Liver (tissue), 9 donors: ENCODE measurements around the gene TAF11L13. TPM values are rescaled to one million over a fixed set of nuclear protein-coding genes. Genes with fewer than 3 reads are reported as not detected.

Experiments used
- DNase-seq: peaks from one replicate; pipeline ENCODE4 v3.0.0-alpha.2; 2017; ENCODE audit warnings: low spot score
- H3K27ac ChIP-seq, 2 donors: one replicate each; pipeline ENCODE4 v1.7.0; 2013; ENCODE audit warnings: inconsistent platforms in 2 of 2, low read length in 2 of 2, control low read depth in 1 of 2, low read depth in 1 of 2, mild to moderate bottlenecking in 1 of 2
- H3K27me3 ChIP-seq, 4 donors: one replicate each; pipeline versions ENCODE4 v1.6.1 to v1.7.0; 2013; ENCODE audit warnings: low read length in 3 of 4, inconsistent platforms in 1 of 4, mild to moderate bottlenecking in 1 of 4, moderate library complexity in 1 of 4; ENCODE audit not compliant: control insufficient read depth in 4 of 4, insufficient read depth in 4 of 4
- H3K36me3 ChIP-seq, 4 donors: one replicate each; pipeline versions ENCODE4 v1.6.1 to v1.7.0; 2013; ENCODE audit warnings: low read length in 3 of 4, mild to moderate bottlenecking in 3 of 4, low read depth in 1 of 4, moderate library complexity in 1 of 4; ENCODE audit not compliant: control insufficient read depth in 4 of 4, insufficient read depth in 3 of 4
- H3K4me1 ChIP-seq, 4 donors: one replicate each; pipeline versions ENCODE4 v1.6.1 to v1.7.0; 2013; ENCODE audit warnings: low read length in 3 of 4, mild to moderate bottlenecking in 3 of 4, moderate library complexity in 1 of 4; ENCODE audit not compliant: control insufficient read depth in 4 of 4, insufficient read depth in 4 of 4
- H3K4me3 ChIP-seq, 3 donors: one replicate each; pipeline versions ENCODE4 v1.6.1 to v1.7.0; 2013; ENCODE audit warnings: low read length in 3 of 3, control low read depth in 1 of 3, low read depth in 1 of 3, mild to moderate bottlenecking in 1 of 3
- H3K9ac ChIP-seq, 2 donors: one replicate each; pipeline ENCODE4 v1.7.0; 2013; ENCODE audit warnings: low read length in 2 of 2, mild to moderate bottlenecking in 2 of 2, moderate library complexity in 2 of 2, control low read depth in 1 of 2, low read depth in 1 of 2
- H3K9me3 ChIP-seq, 4 donors: one replicate each; pipeline versions ENCODE4 v1.6.1 to v1.7.0; 2013; ENCODE audit warnings: low read length in 3 of 4; ENCODE audit not compliant: control insufficient read depth in 4 of 4
- EGR1 ChIP-seq, 2 donors: IDR thresholded peaks; 2 replicates each; pipeline ENCODE4 v1.6.1; 2016 to 2018; ENCODE audit warnings: antibody characterized with exemption in 2 of 2, low read depth in 2 of 2
- FOXA1 ChIP-seq: IDR thresholded peaks from 2 replicates; pipeline ENCODE4 v1.6.1; 2016; ENCODE audit warnings: antibody characterized with exemption
- FOXA2 ChIP-seq: IDR thresholded peaks from 2 replicates; pipeline ENCODE4 v1.6.1; 2016; ENCODE audit warnings: antibody characterized with exemption
- GABPA ChIP-seq, 2 donors: IDR thresholded peaks in 1 of 2; conservative IDR thresholded peaks in 1 of 2; 2 replicates each; pipeline ENCODE4 v1.6.1; 2016; ENCODE audit warnings: antibody characterized with exemption in 2 of 2, mild to moderate bottlenecking in 1 of 2, moderate library complexity in 1 of 2
- HNF4A ChIP-seq, 2 donors: conservative IDR thresholded peaks; 2 replicates each; pipeline ENCODE4 v1.6.1; 2016; ENCODE audit warnings: antibody characterized with exemption in 2 of 2, mild to moderate bottlenecking in 2 of 2
- HNF4G ChIP-seq: IDR thresholded peaks from 2 replicates; pipeline ENCODE4 v1.6.1; 2016; ENCODE audit warnings: antibody characterized with exemption
- JUND ChIP-seq, 2 donors: IDR thresholded peaks; 2 replicates each; pipeline ENCODE4 v1.6.1; 2016; ENCODE audit warnings: antibody characterized with exemption in 2 of 2
- NR2F2 ChIP-seq: IDR thresholded peaks from 2 replicates; pipeline ENCODE4 v1.6.1; 2016; ENCODE audit warnings: antibody characterized with exemption
- RAD21 ChIP-seq, 2 donors: IDR thresholded peaks; 2 replicates each; pipeline ENCODE4 v1.6.1; 2016; ENCODE audit warnings: antibody characterized with exemption in 2 of 2, mild to moderate bottlenecking in 2 of 2
- RXRA ChIP-seq, 2 donors: IDR thresholded peaks; 2 replicates each; pipeline ENCODE4 v1.6.1; 2017 to 2018; ENCODE audit warnings: antibody characterized with exemption in 2 of 2, mild to moderate bottlenecking in 1 of 2
- SP1 ChIP-seq: IDR thresholded peaks from 2 replicates; pipeline ENCODE4 v1.6.1; 2018; ENCODE audit warnings: antibody characterized with exemption, mild to moderate bottlenecking
- TAF1 ChIP-seq: conservative IDR thresholded peaks from 2 replicates; pipeline ENCODE4 v1.6.1; 2016; ENCODE audit warnings: antibody characterized with exemption, mild to moderate bottlenecking
- YY1 ChIP-seq: IDR thresholded peaks from 2 replicates; pipeline ENCODE4 v1.6.1; 2016; ENCODE audit warnings: antibody characterized with exemption, mild to moderate bottlenecking
- WGBS: extraction: QIAGEN DNeasy Blood & Tissue Kit; methylation state at CpG from one replicate; pipeline ENCODE4 v1.1.7; 2013; 5-methylcytosine and 5-hydroxymethylcytosine counted together
- polyA plus RNA-seq, 2 donors: library from polyadenylated mRNA; stranded (reverse) in 1 of 2; unstranded in 1 of 2; fragments of 200-250 nt in 1 of 2; fragments of >200 nt in 1 of 2; fragmentation: Nextera tagmentation in 1 of 2; extraction: Ambion mirVana in 1 of 2; gene quantifications; one replicate each; pipeline versions ENCODE4 v1.2.1 to v1.2.3, GENCODE V29; 2013 to 2015
- total RNA-seq, 2 donors: library from RNA; depleted of rRNA; stranded (reverse); fragments of >200 nt; gene quantifications; one replicate each; pipeline ENCODE4 v1.2.3, GENCODE V29; 2014
- TF ChIP-seq, protein P1 (sequence below): IDR thresholded peaks from 2 replicates; pipeline ENCODE4 v1.6.1; 2016; ENCODE audit warnings: antibody characterized with exemption
- TF ChIP-seq, protein P2 (sequence below): IDR thresholded peaks from 2 replicates; pipeline ENCODE4 v1.6.1; 2016; ENCODE audit warnings: antibody characterized with exemption, mild to moderate bottlenecking
- TF ChIP-seq, protein P3 (sequence below): IDR thresholded peaks from 2 replicates; pipeline ENCODE4 v1.6.1; 2016; ENCODE audit warnings: antibody characterized with exemption
- TF ChIP-seq, protein P4 (sequence below): IDR thresholded peaks from 2 replicates; pipeline ENCODE4 v1.6.1; 2016; ENCODE audit warnings: antibody characterized with exemption
- TF ChIP-seq, protein P5 (sequence below): fragments of 150-350 bp; IDR thresholded peaks from 2 replicates; pipeline ENCODE4 v1.5.1; 2017; ENCODE audit warnings: improper control_type of control experiment, low read depth, low read length; ENCODE audit not compliant: missing input control
- donor health status: healthy.
- donor health status: healthy.
- donor health status: healthy.
- donor health status: healthy.
- donor health status: healthy.

The TAF11L13 gene
- total and polyA plus RNA-seq, 4 donors = not detected

DNA sequence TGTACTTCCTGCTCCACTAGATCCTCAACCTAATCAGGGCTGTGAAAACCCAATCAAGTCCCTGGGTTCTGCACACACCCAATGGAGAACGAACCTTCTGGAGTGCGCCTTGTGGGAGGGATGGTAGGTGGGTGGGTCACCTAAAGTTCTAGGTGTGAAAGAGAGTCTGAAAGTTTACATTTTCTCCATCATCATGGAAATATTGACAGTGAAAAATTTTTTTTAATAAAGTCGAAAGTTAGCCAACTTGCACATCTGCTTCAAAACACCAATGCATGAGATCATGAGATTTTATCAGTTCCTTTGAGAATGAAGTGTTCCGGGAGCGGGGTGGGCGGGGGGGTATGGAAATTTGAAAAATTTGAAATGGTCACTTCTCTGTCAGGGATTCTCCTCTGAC, 24.0 kb downstream of the TAF11L13 start:
- H3K36me3 ChIP-seq = no peaks in the 10 kb centered on the region
- H3K9ac ChIP-seq = no peak overlapping the region
- no peaks in the 10 kb centered on the region for H3K27me3 ChIP-seq
- H3K27ac ChIP-seq = no peak overlapping the region
- WGBS = 66% methylated on average over 6 of the region's 6 CpGs
- H3K4me3 ChIP-seq = no peak overlapping the region
- peaks cover 0 to 2% (median 0%) of the 10 kb centered on the region in 4 donors for H3K9me3 ChIP-seq
- no peaks in the 10 kb centered on the region for H3K4me1 ChIP-seq
- DNase-seq = no peak
- no peak for TF ChIP-seq YY1
- no peak for TF ChIP-seq JUND (IDR thresholded peaks at IDR 0.05)
- TF ChIP-seq, protein P1, sequence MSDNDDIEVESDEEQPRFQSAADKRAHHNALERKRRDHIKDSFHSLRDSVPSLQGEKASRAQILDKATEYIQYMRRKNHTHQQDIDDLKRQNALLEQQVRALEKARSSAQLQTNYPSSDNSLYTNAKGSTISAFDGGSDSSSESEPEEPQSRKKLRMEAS = no peak
- TF ChIP-seq, protein P2, sequence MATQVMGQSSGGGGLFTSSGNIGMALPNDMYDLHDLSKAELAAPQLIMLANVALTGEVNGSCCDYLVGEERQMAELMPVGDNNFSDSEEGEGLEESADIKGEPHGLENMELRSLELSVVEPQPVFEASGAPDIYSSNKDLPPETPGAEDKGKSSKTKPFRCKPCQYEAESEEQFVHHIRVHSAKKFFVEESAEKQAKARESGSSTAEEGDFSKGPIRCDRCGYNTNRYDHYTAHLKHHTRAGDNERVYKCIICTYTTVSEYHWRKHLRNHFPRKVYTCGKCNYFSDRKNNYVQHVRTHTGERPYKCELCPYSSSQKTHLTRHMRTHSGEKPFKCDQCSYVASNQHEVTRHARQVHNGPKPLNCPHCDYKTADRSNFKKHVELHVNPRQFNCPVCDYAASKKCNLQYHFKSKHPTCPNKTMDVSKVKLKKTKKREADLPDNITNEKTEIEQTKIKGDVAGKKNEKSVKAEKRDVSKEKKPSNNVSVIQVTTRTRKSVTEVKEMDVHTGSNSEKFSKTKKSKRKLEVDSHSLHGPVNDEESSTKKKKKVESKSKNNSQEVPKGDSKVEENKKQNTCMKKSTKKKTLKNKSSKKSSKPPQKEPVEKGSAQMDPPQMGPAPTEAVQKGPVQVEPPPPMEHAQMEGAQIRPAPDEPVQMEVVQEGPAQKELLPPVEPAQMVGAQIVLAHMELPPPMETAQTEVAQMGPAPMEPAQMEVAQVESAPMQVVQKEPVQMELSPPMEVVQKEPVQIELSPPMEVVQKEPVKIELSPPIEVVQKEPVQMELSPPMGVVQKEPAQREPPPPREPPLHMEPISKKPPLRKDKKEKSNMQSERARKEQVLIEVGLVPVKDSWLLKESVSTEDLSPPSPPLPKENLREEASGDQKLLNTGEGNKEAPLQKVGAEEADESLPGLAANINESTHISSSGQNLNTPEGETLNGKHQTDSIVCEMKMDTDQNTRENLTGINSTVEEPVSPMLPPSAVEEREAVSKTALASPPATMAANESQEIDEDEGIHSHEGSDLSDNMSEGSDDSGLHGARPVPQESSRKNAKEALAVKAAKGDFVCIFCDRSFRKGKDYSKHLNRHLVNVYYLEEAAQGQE = no peak
- TF ChIP-seq, protein P3, sequence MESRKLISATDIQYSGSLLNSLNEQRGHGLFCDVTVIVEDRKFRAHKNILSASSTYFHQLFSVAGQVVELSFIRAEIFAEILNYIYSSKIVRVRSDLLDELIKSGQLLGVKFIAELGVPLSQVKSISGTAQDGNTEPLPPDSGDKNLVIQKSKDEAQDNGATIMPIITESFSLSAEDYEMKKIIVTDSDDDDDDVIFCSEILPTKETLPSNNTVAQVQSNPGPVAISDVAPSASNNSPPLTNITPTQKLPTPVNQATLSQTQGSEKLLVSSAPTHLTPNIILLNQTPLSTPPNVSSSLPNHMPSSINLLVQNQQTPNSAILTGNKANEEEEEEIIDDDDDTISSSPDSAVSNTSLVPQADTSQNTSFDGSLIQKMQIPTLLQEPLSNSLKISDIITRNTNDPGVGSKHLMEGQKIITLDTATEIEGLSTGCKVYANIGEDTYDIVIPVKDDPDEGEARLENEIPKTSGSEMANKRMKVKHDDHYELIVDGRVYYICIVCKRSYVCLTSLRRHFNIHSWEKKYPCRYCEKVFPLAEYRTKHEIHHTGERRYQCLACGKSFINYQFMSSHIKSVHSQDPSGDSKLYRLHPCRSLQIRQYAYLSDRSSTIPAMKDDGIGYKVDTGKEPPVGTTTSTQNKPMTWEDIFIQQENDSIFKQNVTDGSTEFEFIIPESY = no peak
- TF ChIP-seq, protein P4, sequence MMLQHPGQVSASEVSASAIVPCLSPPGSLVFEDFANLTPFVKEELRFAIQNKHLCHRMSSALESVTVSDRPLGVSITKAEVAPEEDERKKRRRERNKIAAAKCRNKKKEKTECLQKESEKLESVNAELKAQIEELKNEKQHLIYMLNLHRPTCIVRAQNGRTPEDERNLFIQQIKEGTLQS = no peak
- no peak for TF ChIP-seq FOXA1
- no peak for TF ChIP-seq HNF4A (conservative IDR thresholded peaks at IDR 0.05)
- TF ChIP-seq EGR1 (IDR thresholded peaks at IDR 0.05; ENCODE audit: low read depth in 2 of 2) = no peak
- TF ChIP-seq RXRA (IDR thresholded peaks at IDR 0.05) = no peak
- TF ChIP-seq GABPA (IDR thresholded peaks at IDR 0.05 in 1 of 2, conservative IDR thresholded peaks at IDR 0.05 in 1 of 2) = no peak
- no peak for TF ChIP-seq FOXA2
- no peak for TF ChIP-seq NR2F2
- TF ChIP-seq, protein P5, sequence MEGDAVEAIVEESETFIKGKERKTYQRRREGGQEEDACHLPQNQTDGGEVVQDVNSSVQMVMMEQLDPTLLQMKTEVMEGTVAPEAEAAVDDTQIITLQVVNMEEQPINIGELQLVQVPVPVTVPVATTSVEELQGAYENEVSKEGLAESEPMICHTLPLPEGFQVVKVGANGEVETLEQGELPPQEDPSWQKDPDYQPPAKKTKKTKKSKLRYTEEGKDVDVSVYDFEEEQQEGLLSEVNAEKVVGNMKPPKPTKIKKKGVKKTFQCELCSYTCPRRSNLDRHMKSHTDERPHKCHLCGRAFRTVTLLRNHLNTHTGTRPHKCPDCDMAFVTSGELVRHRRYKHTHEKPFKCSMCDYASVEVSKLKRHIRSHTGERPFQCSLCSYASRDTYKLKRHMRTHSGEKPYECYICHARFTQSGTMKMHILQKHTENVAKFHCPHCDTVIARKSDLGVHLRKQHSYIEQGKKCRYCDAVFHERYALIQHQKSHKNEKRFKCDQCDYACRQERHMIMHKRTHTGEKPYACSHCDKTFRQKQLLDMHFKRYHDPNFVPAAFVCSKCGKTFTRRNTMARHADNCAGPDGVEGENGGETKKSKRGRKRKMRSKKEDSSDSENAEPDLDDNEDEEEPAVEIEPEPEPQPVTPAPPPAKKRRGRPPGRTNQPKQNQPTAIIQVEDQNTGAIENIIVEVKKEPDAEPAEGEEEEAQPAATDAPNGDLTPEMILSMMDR = no peak
- no peak for TF ChIP-seq HNF4G
- no peak for TF ChIP-seq TAF1
- no peak for TF ChIP-seq RAD21 (IDR thresholded peaks at IDR 0.05)
- no peak for TF ChIP-seq SP1
